ENCODE results near the gene PURA.

- TF ChIP-seq, protein P1, sequence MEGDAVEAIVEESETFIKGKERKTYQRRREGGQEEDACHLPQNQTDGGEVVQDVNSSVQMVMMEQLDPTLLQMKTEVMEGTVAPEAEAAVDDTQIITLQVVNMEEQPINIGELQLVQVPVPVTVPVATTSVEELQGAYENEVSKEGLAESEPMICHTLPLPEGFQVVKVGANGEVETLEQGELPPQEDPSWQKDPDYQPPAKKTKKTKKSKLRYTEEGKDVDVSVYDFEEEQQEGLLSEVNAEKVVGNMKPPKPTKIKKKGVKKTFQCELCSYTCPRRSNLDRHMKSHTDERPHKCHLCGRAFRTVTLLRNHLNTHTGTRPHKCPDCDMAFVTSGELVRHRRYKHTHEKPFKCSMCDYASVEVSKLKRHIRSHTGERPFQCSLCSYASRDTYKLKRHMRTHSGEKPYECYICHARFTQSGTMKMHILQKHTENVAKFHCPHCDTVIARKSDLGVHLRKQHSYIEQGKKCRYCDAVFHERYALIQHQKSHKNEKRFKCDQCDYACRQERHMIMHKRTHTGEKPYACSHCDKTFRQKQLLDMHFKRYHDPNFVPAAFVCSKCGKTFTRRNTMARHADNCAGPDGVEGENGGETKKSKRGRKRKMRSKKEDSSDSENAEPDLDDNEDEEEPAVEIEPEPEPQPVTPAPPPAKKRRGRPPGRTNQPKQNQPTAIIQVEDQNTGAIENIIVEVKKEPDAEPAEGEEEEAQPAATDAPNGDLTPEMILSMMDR (IDR thresholded peaks at IDR 0.05) = no peak
- TF ChIP-seq POLR2AphosphoS2 (conservative IDR thresholded peaks at IDR 0.05; ENCODE audit: low read length) (no peak), EP300 (IDR thresholded peaks at IDR 0.05) (no peak), JUN (IDR thresholded peaks at IDR 0.05) (no peak), RAD21 (conservative IDR thresholded peaks at IDR 0.05 in 1 of 2, IDR thresholded peaks at IDR 0.05 in 1 of 2) (no peak), POLR2A (IDR thresholded peaks at IDR 0.05; ENCODE audit: low read length) (no peak), CEBPB (IDR thresholded peaks at IDR 0.05) (no peak), KDM1A (IDR thresholded peaks at IDR 0.05; ENCODE audit: low read depth) (no peak), ZNF302 (CRISPR knock-in tag; IDR thresholded peaks at IDR 0.05) (no peak), HDAC2 (IDR thresholded peaks at IDR 0.05) (no peak), NFE2L2 (conservative IDR thresholded peaks at IDR 0.05; ENCODE audit: low read length) (no peak)
- TF ChIP-seq, protein P2, sequence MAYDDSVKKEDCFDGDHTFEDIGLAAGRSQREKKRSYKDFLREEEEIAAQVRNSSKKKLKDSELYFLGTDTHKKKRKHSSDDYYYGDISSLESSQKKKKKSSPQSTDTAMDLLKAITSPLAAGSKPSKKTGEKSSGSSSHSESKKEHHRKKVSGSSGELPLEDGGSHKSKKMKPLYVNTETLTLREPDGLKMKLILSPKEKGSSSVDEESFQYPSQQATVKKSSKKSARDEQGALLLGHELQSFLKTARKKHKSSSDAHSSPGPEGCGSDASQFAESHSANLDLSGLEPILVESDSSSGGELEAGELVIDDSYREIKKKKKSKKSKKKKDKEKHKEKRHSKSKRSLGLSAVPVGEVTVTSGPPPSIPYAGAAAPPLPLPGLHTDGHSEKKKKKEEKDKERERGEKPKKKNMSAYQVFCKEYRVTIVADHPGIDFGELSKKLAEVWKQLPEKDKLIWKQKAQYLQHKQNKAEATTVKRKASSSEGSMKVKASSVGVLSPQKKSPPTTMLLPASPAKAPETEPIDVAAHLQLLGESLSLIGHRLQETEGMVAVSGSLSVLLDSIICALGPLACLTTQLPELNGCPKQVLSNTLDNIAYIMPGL (CRISPR knock-in tag; IDR thresholded peaks at IDR 0.05; ENCODE audit: borderline replicate concordance) = no peak
Measured at GRCh38 chr5:140090251-140090650, 23.7 kb upstream of the PURA start.
